ENCODE measurements around the gene BABAM2. TPM values are rescaled to one million over a fixed set of nuclear protein-coding genes. Genes with fewer than 3 reads are reported as not detected.

The BABAM2 gene
- polyA plus RNA-seq, 1 experiment = 32.6 TPM

DNA sequence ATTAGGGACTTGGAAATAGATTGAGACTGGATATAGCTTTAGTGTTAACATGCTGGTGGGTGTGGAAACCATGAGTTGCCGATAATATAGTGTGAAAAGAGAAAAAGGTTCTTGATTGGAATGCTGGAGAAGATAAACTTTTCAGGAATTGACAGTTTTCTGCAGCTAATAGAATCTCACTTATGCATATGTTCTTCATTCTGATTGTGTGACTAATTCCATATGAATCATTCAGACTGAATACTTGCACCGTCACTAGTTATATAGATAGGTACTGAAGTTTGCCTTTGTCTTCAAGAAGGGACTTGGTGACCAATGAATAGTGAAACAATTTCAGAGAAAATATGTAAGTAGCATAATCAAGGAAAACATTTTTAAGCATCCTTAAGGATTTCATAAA, 276.4 kb downstream of the BABAM2 start:
- POLR2A ChIA-PET = no interaction called here
- TF ChIP-seq, protein P1, sequence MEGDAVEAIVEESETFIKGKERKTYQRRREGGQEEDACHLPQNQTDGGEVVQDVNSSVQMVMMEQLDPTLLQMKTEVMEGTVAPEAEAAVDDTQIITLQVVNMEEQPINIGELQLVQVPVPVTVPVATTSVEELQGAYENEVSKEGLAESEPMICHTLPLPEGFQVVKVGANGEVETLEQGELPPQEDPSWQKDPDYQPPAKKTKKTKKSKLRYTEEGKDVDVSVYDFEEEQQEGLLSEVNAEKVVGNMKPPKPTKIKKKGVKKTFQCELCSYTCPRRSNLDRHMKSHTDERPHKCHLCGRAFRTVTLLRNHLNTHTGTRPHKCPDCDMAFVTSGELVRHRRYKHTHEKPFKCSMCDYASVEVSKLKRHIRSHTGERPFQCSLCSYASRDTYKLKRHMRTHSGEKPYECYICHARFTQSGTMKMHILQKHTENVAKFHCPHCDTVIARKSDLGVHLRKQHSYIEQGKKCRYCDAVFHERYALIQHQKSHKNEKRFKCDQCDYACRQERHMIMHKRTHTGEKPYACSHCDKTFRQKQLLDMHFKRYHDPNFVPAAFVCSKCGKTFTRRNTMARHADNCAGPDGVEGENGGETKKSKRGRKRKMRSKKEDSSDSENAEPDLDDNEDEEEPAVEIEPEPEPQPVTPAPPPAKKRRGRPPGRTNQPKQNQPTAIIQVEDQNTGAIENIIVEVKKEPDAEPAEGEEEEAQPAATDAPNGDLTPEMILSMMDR (IDR thresholded peaks at IDR 0.05; ENCODE audit: insufficient read depth, low read depth, low read length) = no peak
- CTCF ChIA-PET = no interaction called here
- Histone ChIP-seq H3K27me3 (ENCODE audit: control insufficient read depth, insufficient read depth, low read length) (no peaks in the 10 kb centered on the region), H3K36me3 (ENCODE audit: control insufficient read depth, insufficient read depth, low read length) (no peaks in the 10 kb centered on the region), H3K4me3 (ENCODE audit: low read depth, low read length) (no peak overlapping the region)
- no peak for DNase-seq (ENCODE audit: low read depth)

DNA sequence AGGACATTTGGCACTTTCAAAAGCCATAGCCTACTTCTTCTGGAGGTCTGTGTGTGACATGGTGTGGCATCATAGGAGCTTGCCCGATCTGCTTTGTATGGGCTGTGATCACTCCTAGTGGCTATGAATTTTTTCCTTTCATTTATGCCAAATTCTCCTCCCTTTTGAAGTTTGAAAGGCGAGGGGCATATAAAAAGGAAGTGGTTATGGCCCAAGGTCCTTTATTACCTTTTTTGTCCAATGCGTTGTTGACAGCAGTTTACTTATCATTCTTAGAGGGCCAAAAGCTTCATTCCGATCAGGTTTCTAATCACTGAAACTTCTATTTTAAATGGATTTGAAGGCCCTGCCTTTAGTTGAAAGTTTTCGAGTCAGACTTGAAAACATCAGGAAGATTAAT, 277.8 kb downstream of the BABAM2 start:
- TF ChIP-seq, protein P1 (IDR thresholded peaks at IDR 0.05; ENCODE audit: insufficient read depth, low read depth, low read length) = no peak
- H3K27me3 ChIP-seq (ENCODE audit: control insufficient read depth, insufficient read depth, low read length) = no peaks in the 10 kb centered on the region
- ChIA-PET CTCF (no interaction called here), POLR2A (no interaction called here)
- DNase-seq (ENCODE audit: low read depth) = no peak
- no peak overlapping the region for H3K4me3 ChIP-seq (ENCODE audit: low read depth, low read length)
- H3K36me3 ChIP-seq (ENCODE audit: control insufficient read depth, insufficient read depth, low read length) = no peaks in the 10 kb centered on the region

DNA sequence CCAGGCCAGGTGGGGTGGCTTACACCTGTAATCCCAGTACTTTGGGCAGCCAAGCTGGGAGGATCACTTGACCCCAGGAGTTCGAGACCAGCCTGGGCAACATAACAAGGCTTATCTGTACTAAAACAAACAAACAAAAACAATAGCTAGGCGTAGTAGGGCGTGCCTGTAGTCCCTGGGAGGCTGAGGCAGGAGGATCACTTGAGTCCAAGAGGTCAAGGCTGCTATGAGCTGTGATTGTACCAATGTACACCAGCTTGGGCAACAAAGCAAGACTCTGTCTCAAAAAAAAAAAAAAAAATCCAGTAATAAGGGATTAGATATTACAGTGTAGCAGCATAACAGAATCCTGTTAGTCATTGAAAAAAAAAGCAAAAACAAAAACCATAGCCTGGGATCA, 279.0 kb downstream of the BABAM2 start:
- H3K27me3 ChIP-seq (ENCODE audit: control insufficient read depth, insufficient read depth, low read length) = no peaks in the 10 kb centered on the region
- DNase-seq (ENCODE audit: low read depth) = no peak
- no peaks in the 10 kb centered on the region for H3K36me3 ChIP-seq (ENCODE audit: control insufficient read depth, insufficient read depth, low read length)
- CTCF ChIA-PET = interaction anchor here (0.7 to 1.2 kb wide), 2 partner anchors 199 to 225 kb away, joined by 3 read pairs; no protein-coding TSS in a partner anchor
- POLR2A ChIA-PET = no interaction called here
- TF ChIP-seq, protein P1 (IDR thresholded peaks at IDR 0.05; ENCODE audit: insufficient read depth, low read depth, low read length) = no peak
- no peak overlapping the region for H3K4me3 ChIP-seq (ENCODE audit: low read depth, low read length)

DNA sequence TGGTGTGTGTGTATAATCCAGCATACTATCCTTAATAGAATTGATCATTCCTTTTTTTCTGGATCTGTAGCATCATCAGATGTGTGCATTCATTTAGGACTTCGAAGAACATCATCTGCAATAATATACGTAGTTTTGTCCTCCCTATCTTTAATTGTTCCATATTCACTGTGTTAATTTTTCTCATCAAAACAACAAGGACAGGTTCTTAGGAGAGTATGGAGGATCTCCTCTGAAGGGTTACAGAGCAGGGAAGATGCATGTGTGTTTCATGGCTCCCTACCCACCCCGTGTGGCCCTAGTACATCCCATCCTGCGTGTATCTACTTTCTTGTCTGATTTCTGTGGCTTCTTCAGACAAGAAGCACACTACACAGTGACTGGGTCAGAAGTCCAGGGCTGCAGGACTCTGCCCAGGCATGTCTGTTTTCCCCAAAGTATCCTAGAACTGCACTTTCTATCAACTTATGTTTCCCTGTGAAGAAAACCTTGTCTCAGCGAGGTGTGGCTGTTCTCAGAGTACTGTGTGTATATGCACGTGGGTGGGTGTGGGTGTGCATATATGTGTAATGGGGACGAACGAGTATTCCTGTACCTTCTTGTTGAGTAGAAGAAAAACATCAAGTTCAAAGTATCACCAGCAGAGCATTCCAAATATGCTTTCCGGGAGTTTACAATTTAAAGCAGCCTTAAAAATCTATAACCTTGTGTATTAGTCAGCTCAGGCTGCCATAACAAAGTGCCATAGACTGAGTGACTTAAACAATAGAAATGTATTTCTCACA, 281.8 kb downstream of the BABAM2 start:
- ChIA-PET CTCF (no interaction called here), POLR2A (interaction anchor here (0.7 kb wide), 1 partner anchor 110 kb away, joined by 4 read pairs; no protein-coding TSS in a partner anchor)
- no peak for DNase-seq (ENCODE audit: low read depth)
- TF ChIP-seq, protein P1 (IDR thresholded peaks at IDR 0.05; ENCODE audit: insufficient read depth, low read depth, low read length) = no peak
- H3K27me3 ChIP-seq (ENCODE audit: control insufficient read depth, insufficient read depth, low read length) = no peaks in the 10 kb centered on the region
- peaks cover 2% of the 10 kb centered on the region; the same call in 1 of the 2 replicates for H3K36me3 ChIP-seq (ENCODE audit: control insufficient read depth, insufficient read depth, low read length)
- no peak overlapping the region for H3K4me3 ChIP-seq (ENCODE audit: low read depth, low read length)

DNA sequence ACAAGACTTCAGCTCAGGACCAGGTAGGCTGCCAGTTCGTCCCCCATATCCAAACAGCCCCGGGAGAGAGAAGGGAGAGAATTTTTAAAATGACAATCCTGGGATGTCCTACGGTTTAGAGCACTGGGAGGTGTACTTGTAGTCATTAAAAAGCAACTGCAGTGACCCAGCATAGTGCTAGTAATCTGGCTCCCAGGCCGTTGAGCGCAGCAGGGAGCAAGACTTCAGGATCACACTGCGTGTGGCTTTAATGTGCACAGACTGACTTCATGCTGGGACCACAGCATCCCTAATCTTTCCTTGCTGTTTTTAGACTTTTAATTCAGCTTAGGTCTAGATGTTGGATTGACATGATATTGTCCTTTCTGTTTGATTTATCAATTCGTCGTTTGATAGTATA, 282.8 kb downstream of the BABAM2 start:
- no peak overlapping the region for H3K4me3 ChIP-seq (ENCODE audit: low read depth, low read length)
- POLR2A ChIA-PET = no interaction called here
- DNase-seq (ENCODE audit: low read depth) = no peak

More for the DNA sequence above, 282.8 kb downstream of the BABAM2 start:
- Histone ChIP-seq H3K27me3 (ENCODE audit: control insufficient read depth, insufficient read depth, low read length) (no peaks in the 10 kb centered on the region), H3K36me3 (ENCODE audit: control insufficient read depth, insufficient read depth, low read length) (peaks cover 2% of the 10 kb centered on the region; the same call in 1 of the 2 replicates)
- TF ChIP-seq, protein P1 (IDR thresholded peaks at IDR 0.05; ENCODE audit: insufficient read depth, low read depth, low read length) = no peak
- CTCF ChIA-PET = no interaction called here

Measured in BJ (cell line).